Osteoblast (primary cell): Measurements from ENCODE around the gene MUC2. TPM values are rescaled to one million over a fixed set of nuclear protein-coding genes. Genes with fewer than 3 reads are reported as not detected.

Source experiments
- DNase-seq: peaks from one replicate; pipeline ENCODE4 v3.0.0; 2011; ENCODE audit warnings: low spot score, mixed read lengths; ENCODE audit not compliant: insufficient read length; ENCODE audit errors: missing footprints
- H2AFZ ChIP-seq: 2 replicates; pipeline ENCODE4 v1.6.0; 2011; ENCODE audit warnings: mild to moderate bottlenecking, low read length
- H3K27ac ChIP-seq: 2 replicates; pipeline ENCODE4 v1.5.1; 2011; ENCODE audit warnings: mild to moderate bottlenecking, low read depth, low read length, moderate library complexity
- H3K27me3 ChIP-seq: 2 replicates; pipeline ENCODE4 v1.6.0; 2012; ENCODE audit warnings: mild to moderate bottlenecking, control low read depth, inconsistent platforms, low read length, moderate library complexity; ENCODE audit not compliant: insufficient read depth
- H3K36me3 ChIP-seq: 2 replicates; pipeline ENCODE4 v1.5.1; 2011; ENCODE audit warnings: mild to moderate bottlenecking, low read length, control low read depth, moderate library complexity; ENCODE audit not compliant: insufficient read depth
- H3K4me1 ChIP-seq: 2 replicates; pipeline ENCODE4 v1.5.1; 2011; ENCODE audit warnings: mild to moderate bottlenecking, low read length, control low read depth, moderate library complexity; ENCODE audit not compliant: insufficient read depth
- H3K4me2 ChIP-seq: 2 replicates; pipeline ENCODE4 v1.6.0; 2011; ENCODE audit warnings: mild to moderate bottlenecking, low read length; ENCODE audit not compliant: insufficient read depth
- H3K4me3 ChIP-seq: fragments of 200-600 bp; sonication (generic); 3 replicates; pipeline ENCODE4 v1.5.1; 2012; ENCODE audit warnings: mild to moderate bottlenecking, low read length, inconsistent platforms; ENCODE audit not compliant: insufficient read depth
- H3K79me2 ChIP-seq: 2 replicates; pipeline ENCODE4 v1.6.0; 2012; ENCODE audit warnings: mild to moderate bottlenecking, low read length, control low read depth, inconsistent platforms; ENCODE audit not compliant: insufficient read depth
- H3K9me3 ChIP-seq: 2 replicates; pipeline ENCODE4 v1.5.1; 2011; ENCODE audit warnings: low read depth, low read length, control low read depth
- H4K20me1 ChIP-seq: 2 replicates; pipeline ENCODE4 v1.6.0; 2012; ENCODE audit warnings: mild to moderate bottlenecking, low read length, control low read depth; ENCODE audit not compliant: insufficient read depth
- CTCF ChIP-seq: IDR thresholded peaks from 2 replicates; pipeline ENCODE4 v1.5.1; 2011; ENCODE audit warnings: mild to moderate bottlenecking, low read depth, low read length, moderate library complexity; ENCODE audit errors: extremely low read depth
- total RNA-seq: library from RNA; depleted of rRNA; stranded (reverse); fragments of >200 nt; gene quantifications from 2 replicates; pipeline ENCODE4 v1.2.3, GENCODE V29; 2012

Gene MUC2
- total RNA-seq, 1 donor: not detected

- Histone ChIP-seq H3K4me2 (peak overlapping the region; percentile 76), H2AFZ (peak overlapping the region; percentile 59)
- no peak for TF ChIP-seq CTCF
Measured at GRCh38 chr11:1060410-1060809, 14.3 kb upstream of the MUC2 start.

GRCh38 chr11:1060852-1061616, 13.6 kb upstream of the MUC2 start:
- Histone ChIP-seq H3K79me2 (no peaks in the 10 kb centered on the region), H3K27ac (peak overlapping the region; percentile 28), H3K36me3 (no peaks in the 10 kb centered on the region), H3K4me3 (peak overlapping the region; percentile 10), H4K20me1 (no peaks in the 10 kb centered on the region), H3K4me1 (peaks cover 10% of the 10 kb centered on the region), H3K9me3 (no peaks in the 10 kb centered on the region), H2AFZ (peak overlapping the region; percentile 59), H3K4me2 (peak overlapping the region; percentile 76), H3K27me3 (peaks cover 1% of the 10 kb centered on the region)
- TF ChIP-seq CTCF: no peak
- DNase-seq: peak; percentile 93

More at GRCh38 chr11:1060410-1060809, 14.3 kb upstream of the MUC2 start:
- no peaks in the 10 kb centered on the region for H3K36me3 ChIP-seq
- no peaks in the 10 kb centered on the region for H3K79me2 ChIP-seq
- peaks cover 10% of the 10 kb centered on the region for H3K4me1 ChIP-seq
- H3K4me3 ChIP-seq: peak overlapping the region; percentile 10
- no peaks in the 10 kb centered on the region for H3K9me3 ChIP-seq
- peak; percentile 26 for DNase-seq
- H3K27ac ChIP-seq: peak overlapping the region; percentile 28
- no peaks in the 10 kb centered on the region for H4K20me1 ChIP-seq
- H3K27me3 ChIP-seq: no peaks in the 10 kb centered on the region

GRCh38 chr11:1062075-1062820, 12.4 kb upstream of the MUC2 start:
- TF ChIP-seq CTCF: no peak
- H3K4me3 ChIP-seq: no peak overlapping the region

GRCh38 chr11:1064167-1064566, 10.5 kb upstream of the MUC2 start:
- no peak overlapping the region for H3K4me2 ChIP-seq
- no peak overlapping the region for H3K27ac ChIP-seq
- H3K79me2 ChIP-seq: no peaks in the 10 kb centered on the region
- H3K27me3 ChIP-seq: peaks cover 20% of the 10 kb centered on the region
- H3K4me1 ChIP-seq: peaks cover 10% of the 10 kb centered on the region
- H3K9me3 ChIP-seq: no peaks in the 10 kb centered on the region
- no peak overlapping the region for H3K4me3 ChIP-seq
- no peaks in the 10 kb centered on the region for H4K20me1 ChIP-seq
- peak; percentile 31 for DNase-seq
- H3K36me3 ChIP-seq: no peaks in the 10 kb centered on the region
- H2AFZ ChIP-seq: no peak overlapping the region
- no peak for TF ChIP-seq CTCF

More at GRCh38 chr11:1062075-1062820, 12.4 kb upstream of the MUC2 start:
- peaks cover 10% of the 10 kb centered on the region for H3K4me1 ChIP-seq
- H3K9me3 ChIP-seq: no peaks in the 10 kb centered on the region
- H2AFZ ChIP-seq: no peak overlapping the region
- no peaks in the 10 kb centered on the region for H4K20me1 ChIP-seq
- H3K79me2 ChIP-seq: no peaks in the 10 kb centered on the region
- peaks cover 9% of the 10 kb centered on the region for H3K27me3 ChIP-seq
- no peak overlapping the region for H3K4me2 ChIP-seq
- no peak overlapping the region for H3K27ac ChIP-seq
- H3K36me3 ChIP-seq: no peaks in the 10 kb centered on the region
- peak; percentile 23 for DNase-seq
